ENCODE results near the gene COIL.

GRCh38 chr17:56926704-56927103, 34.1 kb downstream of the COIL start:
- no peak for TF ChIP-seq EZH2 (IDR thresholded peaks at IDR 0.05; ENCODE audit: insufficient read depth, poor library complexity, severe bottlenecking)
- TF ChIP-seq EZH2phosphoT487 (IDR thresholded peaks at IDR 0.05; ENCODE audit: insufficient read depth, low read depth): no peak

Data from GM23248 (cell line).